GM18907 (cell line): ENCODE data around the gene MYO5B.

Source experiments
- ATAC-seq: cut with Tn5 transposase; IDR thresholded peaks from one replicate; pipeline ENCODE4 v1.9.1; 2021; ENCODE audit warnings: mild to moderate bottlenecking, moderate library complexity; ENCODE audit not compliant: unreplicated experiment

Gene MYO5B

GRCh38 chr18:50154420-50154819 lies 40.5 kb downstream of the MYO5B start:
- no peak for ATAC-seq

GRCh38 chr18:50152900-50153299 lies 42.0 kb downstream of the MYO5B start:
- ATAC-seq = no peak

GRCh38 chr18:50151926-50152325 lies 43.0 kb downstream of the MYO5B start:
- no peak for ATAC-seq

- ATAC-seq = no peak
Observed at GRCh38 chr18:50144540-50144939, 50.4 kb downstream of the MYO5B start.

- no peak for ATAC-seq
Observed at GRCh38 chr18:50143886-50144285, 51.1 kb downstream of the MYO5B start.

GRCh38 chr18:50143294-50143693 lies 51.7 kb downstream of the MYO5B start:
- ATAC-seq = no peak

- no peak for ATAC-seq
Observed at GRCh38 chr18:50142441-50143120, 52.4 kb downstream of the MYO5B start.

- no peak for ATAC-seq
Observed at GRCh38 chr18:50138181-50139064, 56.5 kb downstream of the MYO5B start.

GRCh38 chr18:50135903-50136302 lies 59.0 kb downstream of the MYO5B start:
- ATAC-seq = no peak

GRCh38 chr18:50133526-50133925 lies 61.4 kb downstream of the MYO5B start:
- no peak for ATAC-seq

- no peak for ATAC-seq
Observed at GRCh38 chr18:50131591-50131990, 63.4 kb downstream of the MYO5B start.

GRCh38 chr18:50128506-50129271 lies 66.3 kb downstream of the MYO5B start:
- no peak for ATAC-seq

GRCh38 chr18:50127516-50128210 lies 67.3 kb downstream of the MYO5B start:
- ATAC-seq = no peak

- no peak for ATAC-seq
Observed at GRCh38 chr18:50126471-50126870, 68.5 kb downstream of the MYO5B start.

GRCh38 chr18:50125456-50125855 lies 69.5 kb downstream of the MYO5B start:
- ATAC-seq = no peak

GRCh38 chr18:50119296-50119695 lies 75.7 kb downstream of the MYO5B start:
- ATAC-seq = no peak

GRCh38 chr18:50117863-50118262 lies 77.1 kb downstream of the MYO5B start:
- ATAC-seq = no peak

- ATAC-seq = no peak
Observed at GRCh38 chr18:50115095-50115494, 79.9 kb downstream of the MYO5B start.

GRCh38 chr18:50114448-50114847 lies 80.5 kb downstream of the MYO5B start:
- no peak for ATAC-seq

- ATAC-seq = no peak
Observed at GRCh38 chr18:50113726-50114125, 81.2 kb downstream of the MYO5B start.

GRCh38 chr18:50111398-50111797 lies 83.5 kb downstream of the MYO5B start:
- no peak for ATAC-seq
